HG02840 (cell line): ENCODE data around the gene FUBP3.

Experiments
- ATAC-seq: cut with Tn5 transposase; IDR thresholded peaks from one replicate; pipeline ENCODE4 v1.9.1; 2021; ENCODE audit warnings: mild to moderate bottlenecking, moderate library complexity, moderate number of reproducible peaks; ENCODE audit not compliant: unreplicated experiment, low FRiP score

Gene FUBP3

DNA sequence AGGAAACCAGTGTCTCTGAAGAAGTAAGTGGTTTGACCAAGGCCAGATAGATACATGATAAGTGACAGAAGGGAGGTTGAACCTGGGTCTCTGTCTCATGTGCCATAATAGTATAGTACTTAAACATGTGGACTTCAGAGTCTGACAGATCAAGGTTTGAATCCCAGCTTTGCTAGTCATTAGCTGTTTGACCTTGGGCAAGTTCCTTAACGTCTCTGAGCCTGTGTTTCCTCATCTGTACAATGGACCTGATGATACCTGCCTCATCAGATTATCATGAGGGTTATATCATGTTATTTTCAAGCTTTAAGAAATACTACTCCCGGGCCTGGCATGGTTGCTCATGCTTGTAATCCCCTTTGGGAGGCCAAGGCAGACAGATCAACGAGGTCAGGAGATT is 24.9 kb downstream of the FUBP3 start:
- no peak for ATAC-seq

DNA sequence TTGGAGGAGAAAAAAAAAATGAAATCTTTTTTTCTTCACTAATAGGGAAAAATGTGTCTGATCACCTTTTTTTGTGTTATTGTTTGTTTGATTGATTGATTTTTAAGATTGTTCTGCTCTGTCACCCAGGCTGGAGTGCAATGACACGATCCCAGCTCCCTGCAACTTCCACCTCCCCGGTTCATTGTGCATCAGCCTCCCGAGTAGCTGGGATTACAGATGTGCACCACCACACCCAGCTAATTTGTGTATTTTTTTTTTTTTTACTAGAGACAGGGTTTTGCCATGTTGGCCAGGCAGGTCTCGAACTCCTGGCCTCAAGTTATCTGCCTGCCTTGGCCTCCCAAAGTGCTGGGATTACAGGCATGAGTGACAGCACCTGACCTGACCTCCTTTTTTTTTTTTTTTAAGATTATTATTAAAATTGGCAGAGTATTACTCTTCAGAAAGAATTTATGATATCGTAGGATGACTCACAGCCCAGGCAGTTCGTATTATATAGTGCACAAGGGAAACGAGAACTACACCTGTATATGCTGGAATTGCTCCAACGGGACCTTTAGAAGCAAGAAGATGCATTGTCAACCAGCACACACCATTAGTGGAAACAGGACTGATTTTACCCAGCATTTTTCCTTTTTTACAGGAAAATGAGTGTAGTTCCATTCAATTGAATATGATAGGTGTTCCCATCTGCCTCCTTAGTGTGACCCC is 27.7 kb downstream of the FUBP3 start:
- ATAC-seq, result no peak

DNA sequence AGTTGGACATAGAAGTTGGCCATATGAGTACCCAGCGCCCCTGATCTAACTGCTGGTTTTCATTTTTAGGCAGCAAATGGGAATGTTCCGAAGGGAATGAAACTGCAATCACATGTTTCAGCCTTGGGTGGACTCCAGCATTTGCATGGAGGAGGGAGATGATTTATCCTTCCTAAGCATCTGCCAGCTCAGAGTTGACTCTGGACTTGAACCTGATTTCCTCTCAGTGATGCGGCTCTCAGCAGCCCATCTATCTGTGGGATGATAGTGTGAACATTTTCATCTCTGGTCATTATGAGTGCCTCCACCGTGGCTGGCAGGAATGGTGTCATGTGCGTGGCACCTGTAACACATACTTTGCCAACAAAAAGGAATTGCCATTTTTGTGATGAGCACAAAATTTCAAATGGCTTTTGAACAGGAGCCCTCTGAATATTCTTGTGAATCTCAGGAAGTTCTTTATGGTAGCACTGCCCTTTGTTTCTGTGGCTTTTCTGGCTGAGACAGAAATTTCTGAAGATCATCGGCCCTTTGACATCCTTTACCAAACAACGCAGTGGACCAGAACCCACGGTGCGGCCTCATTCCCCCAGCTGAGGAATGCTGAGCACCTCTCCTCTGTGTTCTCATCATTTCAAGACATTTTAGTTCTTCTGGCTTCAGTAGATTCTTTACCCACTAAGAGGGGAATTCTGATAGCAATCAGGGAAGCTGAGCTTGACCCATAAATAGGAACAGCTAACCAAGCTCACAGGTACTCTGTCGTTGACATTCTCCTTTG is 28.5 kb downstream of the FUBP3 start:
- ATAC-seq, result no peak

DNA sequence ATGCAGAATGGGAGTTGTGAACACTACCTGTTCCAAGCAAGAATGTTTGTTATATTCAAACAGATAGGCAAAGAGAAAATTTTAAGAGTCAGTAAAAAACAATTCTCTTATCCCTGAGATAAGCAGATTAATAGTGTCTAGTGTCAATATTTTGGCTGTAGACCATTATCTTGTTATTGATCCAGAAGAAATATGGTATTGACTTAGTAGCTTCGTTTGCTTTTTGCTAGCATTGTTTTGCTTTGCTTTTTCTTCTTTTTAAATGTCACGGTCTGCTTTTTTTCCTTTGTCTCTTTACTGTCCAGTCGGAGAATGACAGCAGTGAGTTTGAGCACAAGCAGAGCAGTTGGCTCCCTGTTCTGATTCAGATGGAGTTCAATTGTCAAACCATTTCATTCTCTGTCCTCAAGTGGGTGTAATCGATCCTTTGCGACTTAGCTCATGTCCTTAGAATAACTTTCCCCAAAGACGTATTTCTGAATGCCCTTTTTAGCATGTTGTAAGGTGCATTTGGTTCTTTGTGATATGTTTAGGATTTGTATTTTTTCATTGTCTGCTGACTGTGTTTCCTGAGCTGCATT is 29.3 kb downstream of the FUBP3 start:
- ATAC-seq, result no peak

DNA sequence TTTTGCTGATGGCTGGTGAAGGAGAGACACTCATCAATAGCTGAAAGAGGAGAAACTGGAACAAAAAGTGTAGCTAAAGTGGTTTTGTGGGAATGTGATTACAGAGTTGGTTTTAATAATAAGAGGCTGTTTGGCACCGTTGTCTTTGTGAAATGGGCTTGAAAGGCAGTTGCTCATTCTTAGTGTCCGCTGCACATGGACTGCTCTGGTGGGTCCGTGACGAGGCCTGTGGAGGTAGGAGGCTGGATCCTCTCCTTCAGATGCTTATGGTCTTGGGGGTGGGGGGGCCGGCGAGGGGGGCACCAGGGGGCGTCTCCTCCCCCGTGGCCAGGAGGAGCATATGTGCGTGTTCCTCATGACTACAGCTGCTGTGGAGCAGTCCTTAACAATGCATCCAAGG is 29.8 kb downstream of the FUBP3 start:
- ATAC-seq, result no peak

DNA sequence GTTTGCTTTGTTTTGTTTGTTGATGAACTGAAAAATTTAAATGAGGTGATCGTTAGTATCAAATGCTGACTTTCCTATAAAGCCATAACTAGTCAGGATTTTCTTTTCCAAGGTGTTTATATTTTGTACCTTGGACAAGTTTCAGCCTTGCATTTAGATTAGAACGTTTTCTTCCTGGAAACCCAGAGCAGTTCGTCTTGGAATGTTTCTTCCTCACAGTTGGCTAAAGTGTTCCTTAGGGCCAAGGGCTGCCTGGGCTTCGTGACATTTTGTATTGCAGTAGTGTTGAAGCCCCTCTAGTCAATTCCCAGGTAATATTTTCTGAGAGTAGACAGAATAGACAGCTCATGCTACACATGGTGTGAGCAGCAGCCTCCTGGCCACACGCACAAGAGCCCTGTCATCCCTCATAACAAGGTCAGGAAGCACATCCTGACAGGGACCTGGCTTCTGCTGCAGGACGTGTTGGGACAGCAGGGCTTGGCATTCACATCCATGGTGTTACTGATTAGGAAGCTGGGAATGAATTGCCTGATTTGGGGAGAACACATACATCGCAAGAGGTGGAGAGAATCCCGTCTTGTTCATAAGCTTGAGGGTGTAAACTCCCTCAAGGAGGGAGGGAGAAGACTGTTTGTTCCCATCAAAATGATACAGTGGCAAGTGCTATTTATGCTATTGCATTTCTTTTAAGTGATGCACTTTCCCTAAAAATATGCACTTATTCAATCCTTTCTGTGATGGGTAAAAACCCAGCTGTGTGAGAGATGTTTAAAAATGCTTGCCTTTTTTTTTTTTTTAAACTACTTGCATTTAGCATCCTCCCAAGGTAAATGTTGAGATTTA is 31.7 kb downstream of the FUBP3 start:
- no peak for ATAC-seq

DNA sequence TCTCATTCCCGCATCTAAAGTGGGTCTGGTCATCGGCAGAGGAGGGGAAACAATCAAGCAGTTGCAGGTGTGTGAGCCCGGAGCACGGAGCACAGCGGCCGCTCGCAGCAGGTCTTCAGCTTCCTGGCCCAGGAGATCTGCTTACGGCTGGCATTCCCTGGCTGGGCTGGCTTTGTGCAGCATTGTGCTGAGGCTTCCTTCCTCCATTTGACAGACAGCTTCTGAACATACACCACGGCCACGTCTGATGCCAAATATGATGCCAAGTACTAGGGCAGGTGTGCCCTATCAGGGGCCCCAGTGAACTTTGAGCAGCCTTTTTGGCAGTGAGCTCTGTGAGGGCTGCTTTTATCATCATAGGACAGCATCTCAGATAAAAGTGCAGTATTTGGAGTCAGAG is 37.1 kb downstream of the FUBP3 start:
- no peak for ATAC-seq

DNA sequence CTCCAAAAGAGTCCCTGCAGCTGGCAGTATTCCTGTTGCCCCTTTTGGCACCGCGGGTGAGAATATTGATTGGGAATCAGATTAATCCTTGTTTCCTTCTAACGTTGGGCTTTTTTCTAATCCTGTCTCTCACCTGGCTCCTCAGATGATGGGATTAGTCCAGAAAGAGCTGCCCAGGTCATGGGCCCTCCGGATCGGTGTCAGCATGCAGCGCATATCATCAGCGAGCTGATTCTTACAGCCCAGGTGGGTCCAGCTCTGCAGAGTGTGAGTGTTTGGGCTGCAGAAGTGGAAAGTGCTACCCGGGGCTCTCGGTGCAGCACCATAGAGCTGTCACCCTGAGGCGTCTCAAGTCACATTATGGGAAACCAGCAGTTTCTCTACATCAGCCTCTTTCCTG is 44.1 kb downstream of the FUBP3 start:
- ATAC-seq, result no peak

DNA sequence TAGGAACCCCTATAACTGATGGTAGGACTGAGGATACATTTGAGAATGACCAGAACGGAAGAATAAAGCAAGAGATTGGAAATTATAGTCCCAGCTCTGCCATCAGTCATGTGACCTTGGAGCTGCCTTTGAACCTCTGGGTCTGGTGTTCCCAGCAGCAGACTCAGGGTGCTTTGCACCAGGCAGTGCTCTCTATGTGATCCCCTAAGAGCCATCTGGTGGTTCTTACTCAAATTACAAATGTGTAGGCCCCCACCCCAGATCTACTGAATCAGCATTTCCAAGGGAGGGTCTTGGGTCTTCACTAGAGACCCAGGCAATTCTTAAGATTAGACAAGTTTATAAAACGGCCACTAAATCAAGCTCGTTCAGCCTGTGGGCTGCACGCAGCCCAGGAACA is 44.8 kb downstream of the FUBP3 start:
- no peak for ATAC-seq

DNA sequence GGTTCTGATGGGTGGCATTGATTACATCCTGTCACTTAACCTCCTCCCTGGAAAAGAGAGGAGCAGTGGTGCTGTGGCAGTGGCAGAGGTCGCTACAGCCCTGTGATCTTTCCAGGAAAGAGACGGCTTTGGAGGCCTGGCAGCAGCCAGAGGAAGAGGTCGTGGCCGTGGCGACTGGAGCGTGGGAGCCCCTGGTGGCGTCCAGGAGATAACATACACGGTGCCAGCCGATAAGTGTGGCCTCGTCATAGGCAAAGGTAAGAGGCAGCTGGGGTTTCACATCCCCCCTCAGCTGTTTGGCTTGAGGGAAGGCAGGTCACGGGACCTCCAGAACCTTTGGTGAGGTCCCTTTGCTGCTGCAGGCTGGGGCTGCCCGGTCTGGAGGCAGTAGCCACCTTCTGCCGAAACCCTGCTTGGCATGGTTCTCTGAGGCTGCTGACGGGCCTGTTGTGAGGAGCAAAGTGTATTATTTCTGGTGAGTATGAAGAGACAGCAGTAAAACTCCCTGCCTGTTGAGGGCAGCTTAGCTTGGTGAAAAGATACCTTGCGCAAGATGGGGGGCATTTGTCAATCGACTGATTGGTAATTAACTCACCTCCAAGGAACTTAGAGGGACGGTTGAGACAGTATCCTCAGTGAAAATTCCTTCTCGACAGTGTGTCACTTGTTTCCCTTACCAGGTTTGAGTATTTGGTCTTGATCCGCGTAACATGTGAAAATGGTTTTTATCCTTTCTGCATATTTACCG is 47.0 kb downstream of the FUBP3 start:
- no peak for ATAC-seq

DNA sequence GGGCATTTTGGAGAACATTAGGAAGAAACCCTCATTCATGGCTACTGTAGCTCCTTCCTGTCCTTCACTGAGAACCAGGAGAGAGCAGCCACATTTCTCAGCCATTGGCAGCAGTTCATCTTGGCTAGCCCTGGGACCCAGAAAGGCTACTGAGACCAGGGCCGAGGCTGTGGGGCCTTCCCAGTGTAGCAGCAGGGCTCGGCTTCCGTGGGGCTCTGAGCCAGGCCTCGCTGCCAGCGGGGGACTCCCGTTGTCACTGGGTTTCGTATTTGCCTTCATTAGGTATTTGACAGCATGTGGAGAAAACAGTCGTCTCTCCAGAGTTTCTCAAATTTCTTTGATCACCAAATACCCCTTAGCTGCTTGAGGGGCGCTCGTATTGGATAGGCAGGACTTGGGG is 47.7 kb downstream of the FUBP3 start:
- no peak for ATAC-seq

DNA sequence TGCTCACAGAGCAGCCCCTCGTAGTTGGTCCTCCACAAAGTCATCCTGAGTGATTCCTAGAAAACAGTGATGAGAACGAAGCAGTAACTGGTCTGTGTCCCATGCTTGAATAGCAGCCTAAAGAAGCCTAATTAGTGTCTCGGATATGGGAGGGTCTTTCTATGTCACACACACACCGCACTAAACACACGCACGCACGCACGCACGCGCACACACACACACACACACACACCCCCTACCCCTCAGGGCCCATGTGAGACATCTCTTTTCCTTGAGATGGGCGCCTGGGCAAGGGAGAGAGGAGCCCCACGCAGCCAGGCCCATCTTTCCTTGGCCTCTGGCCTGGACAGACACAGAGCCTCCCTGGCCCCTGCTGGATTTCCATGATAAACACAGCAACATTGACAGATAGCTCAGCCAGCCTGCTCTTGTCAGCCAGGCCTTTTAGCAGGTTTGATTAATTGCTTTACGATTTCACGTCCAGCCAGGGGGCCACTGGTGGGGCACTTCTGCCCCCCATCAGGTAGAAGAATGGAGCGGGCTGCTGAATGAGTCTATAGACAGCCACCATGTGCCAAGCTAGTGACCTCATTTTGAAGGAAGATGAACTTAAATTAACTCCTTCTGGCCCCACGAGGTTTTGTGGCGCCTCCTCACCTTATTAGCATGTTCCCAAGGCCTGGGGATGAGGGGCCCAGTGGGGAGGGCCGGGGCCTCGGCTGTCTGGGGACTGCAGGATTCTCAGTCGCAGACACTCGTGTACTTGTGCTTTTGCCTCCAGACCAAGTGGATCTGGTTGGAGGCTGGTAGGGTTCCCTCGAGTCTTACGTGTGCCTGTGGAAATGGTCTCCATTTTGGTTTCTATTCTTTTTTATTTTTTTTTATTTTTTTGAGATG is 48.8 kb downstream of the FUBP3 start:
- ATAC-seq, result no peak

DNA sequence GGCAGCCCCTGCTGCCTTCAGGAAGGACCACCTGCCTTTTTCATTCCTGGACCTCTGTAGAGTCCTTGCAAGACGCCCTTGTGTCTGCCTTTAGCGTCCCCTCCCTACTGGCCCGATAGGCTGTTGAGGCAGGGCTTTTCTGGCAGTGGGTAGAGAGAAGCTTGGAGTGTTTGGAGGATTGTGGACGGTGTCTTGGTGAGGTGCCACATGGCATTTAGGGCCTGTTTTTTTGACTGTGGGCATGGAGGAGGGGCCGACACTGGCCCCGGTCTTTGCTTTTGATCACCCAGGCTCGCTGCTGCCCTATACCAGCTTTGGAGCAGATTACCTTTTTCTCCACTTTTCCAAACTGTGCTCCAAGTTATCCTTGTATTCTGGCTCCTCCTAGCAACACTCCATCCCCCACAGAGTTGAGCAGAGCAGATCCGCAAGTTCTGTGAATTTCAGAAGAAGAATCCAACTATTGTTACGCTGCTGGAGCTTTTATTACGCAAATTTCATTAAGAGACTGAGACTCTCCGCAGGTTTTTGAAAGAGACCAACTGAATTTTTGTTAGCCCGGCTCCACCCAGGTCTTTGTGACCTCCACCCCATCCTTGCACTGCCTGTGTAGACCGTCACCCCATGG is 50.2 kb downstream of the FUBP3 start:
- ATAC-seq, result no peak

DNA sequence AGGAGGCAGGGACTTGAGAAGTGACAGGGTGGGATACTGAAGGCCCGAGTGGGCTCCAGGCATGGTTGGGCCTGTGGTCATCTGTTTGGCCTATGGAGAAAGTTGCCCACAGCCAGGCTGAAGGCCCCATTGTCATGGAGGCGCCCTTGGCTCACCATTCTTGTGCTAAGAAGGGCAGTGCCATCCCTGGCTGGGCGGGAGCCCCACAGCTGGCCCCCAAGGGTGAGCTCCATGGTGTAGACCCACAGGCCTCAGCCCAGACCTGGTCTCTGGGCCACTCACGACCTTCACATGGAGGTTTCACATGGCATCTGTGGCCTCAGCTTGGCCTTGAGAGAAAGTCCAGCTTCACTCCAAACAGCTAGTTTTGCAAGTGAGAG is 50.7 kb downstream of the FUBP3 start:
- ATAC-seq, result no peak

DNA sequence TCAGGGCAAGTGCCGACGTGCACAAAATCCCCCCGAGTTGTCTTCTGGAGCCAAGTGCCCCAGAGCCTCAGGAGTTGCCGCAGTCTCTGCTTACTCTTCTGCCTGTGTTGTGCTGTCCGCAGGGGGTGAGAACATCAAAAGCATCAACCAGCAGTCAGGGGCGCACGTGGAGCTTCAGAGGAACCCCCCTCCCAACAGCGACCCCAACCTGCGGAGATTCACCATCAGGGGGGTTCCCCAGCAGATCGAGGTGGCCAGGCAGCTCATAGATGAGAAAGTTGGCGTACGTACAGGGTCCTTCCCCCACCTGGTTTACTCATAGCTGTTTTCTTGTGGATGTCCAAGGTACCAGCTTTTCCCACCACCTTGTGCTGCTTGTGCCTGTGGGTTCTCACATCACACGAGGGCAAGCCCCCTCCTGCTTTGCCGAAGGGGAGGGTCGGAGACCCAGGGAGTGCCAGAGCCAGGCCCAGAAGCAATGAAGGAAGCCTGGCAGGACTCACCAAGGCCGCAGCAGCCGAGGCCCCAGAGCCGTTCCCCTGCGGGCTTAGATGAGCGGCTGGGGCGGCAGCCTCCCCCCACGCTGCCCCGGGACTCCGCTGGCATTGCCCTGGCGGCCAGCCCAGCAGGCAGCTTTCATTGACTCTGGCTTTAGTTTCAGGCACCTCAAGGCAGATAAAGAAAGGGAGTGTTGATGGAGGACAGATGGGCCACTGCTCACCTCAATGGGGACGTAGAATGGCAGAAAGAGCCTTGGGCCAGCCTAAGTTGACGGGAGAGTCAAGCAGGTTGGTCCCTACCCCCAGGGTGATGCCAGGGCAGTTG is 51.3 kb downstream of the FUBP3 start:
- ATAC-seq, result no peak

DNA sequence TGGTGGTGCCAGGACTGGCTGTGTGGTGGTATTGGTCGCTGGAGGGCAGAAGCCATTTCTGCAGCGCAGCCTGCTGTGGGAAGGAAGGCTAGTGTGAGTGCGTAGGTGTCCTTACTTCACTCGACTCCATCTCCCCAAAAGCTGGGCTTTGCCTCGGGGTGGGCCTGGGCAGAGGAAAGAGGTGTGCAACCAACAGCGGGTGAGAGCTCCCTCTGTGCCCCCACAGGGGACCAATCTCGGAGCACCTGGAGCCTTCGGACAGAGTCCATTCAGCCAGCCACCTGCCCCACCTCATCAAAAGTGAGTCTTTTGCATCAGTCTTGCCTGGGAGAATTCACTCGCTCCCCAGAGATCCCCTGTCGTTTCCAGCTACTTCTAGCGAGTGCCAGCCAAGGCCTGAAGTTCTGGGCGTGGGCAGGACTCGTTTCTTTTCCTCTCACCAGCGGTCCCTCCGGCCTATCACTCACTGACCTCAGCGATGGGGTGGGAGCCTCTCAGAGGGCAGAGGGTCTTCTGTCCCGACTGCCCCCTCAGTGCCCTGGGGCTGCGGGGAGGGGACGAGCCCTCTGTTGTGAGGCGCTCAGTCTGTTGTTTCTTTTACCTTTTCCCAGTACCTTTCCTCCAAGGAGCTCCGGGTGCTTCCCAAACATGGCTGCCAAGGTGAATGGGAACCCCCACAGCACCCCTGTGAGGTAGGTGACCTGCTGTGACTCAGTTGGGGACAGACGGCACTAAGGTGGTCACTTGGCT is 52.1 kb downstream of the FUBP3 start:
- ATAC-seq, result no peak

DNA sequence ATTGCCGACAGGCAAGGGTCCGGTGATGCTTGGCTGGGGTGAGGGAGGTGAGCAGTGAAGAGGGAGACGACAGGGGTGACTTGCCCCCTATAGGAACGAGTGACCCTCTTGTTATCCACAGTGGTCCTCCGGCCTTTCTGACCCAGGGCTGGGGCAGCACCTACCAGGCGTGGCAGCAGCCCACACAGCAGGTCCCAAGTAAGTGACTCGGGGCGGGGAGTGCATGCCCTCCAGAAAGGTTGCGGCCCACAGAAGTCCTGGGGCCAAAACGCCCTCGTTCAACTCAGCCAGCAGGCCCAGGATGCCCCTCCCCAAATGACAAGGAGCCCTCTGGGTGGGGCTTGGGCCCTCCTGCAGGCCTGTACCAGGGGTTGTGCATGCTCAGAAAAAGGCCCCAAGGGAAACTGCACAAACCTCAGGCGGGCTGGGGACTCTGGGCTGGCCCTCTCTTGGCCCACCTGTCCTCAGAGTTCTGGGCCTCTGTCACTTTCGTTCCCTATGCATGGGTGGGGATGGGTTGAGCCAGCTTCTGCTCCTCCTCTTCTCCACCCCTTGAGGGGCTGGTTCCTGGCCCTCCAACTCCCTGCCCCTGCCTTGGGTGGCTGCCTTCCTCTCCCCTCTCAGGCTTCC is 52.8 kb downstream of the FUBP3 start:
- no peak for ATAC-seq
